Measurements from ENCODE around the gene PRKG1. TPM values are rescaled to one million over a fixed set of nuclear protein-coding genes. Genes with fewer than 3 reads are reported as not detected.
"Not testable (repeated sequence)": the region's sequence is repeated elsewhere in the genome, so short reads cannot be mapped to it uniquely, and the experiment has no call there.

Gene PRKG1
- total and polyA plus RNA-seq, 4 donors, result 0.46 to 5.1 (median 1.5) TPM

DNA sequence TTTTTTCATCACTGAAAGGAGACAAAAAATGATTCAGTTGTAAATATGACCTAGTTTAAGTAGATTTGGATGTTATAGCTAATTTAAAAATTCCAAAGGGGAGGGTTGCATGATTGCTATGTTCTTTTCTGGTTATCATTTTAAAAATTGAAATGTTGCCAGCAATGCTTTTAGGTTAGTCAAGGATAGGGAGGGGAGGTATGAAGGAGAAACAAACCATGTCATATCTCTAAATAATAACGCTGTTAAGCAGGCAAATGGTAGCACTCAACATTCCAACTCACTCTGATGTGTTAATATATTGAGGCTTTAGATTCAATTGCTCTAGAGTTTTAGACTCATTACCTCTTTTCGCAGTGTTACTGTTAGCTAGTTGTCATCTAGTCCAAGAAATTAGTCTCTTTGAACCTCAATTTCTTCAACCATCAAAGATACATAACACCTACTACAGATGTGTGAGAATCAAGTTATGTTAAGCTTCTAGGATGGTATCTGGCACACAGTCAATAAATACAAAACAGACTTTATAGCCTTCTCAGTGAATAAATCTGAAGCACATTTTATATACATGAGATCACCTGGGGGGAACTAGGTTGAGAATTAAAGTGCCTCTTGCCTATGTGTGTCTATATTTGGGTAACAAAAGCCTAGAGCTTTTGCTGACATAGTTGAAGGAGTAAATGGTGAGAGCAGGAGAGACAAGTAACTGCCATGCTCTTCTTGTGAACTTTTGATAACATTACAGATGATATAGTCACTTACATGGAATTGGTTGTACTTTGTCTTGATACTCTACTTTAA lies 500.2 kb downstream of the PRKG1 start:
- no peaks in the 10 kb centered on the region for H3K27me3 ChIP-seq (ENCODE audit: control insufficient read depth in 4 of 4, insufficient read depth in 4 of 4, low read length in 3 of 4)
- H3K4me3 ChIP-seq (ENCODE audit: low read depth in 1 of 3, low read length in 3 of 3), result no peak overlapping the region
- no peak for TF ChIP-seq GABPA (IDR thresholded peaks at IDR 0.05 in 1 of 2, conservative IDR thresholded peaks at IDR 0.05 in 1 of 2)
- no peak for TF ChIP-seq HNF4G (IDR thresholded peaks at IDR 0.05)
- TF ChIP-seq, protein P1, sequence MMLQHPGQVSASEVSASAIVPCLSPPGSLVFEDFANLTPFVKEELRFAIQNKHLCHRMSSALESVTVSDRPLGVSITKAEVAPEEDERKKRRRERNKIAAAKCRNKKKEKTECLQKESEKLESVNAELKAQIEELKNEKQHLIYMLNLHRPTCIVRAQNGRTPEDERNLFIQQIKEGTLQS (IDR thresholded peaks at IDR 0.05), result no peak
- TF ChIP-seq, protein P2, sequence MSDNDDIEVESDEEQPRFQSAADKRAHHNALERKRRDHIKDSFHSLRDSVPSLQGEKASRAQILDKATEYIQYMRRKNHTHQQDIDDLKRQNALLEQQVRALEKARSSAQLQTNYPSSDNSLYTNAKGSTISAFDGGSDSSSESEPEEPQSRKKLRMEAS (IDR thresholded peaks at IDR 0.05), result no peak
- TF ChIP-seq, protein P3, sequence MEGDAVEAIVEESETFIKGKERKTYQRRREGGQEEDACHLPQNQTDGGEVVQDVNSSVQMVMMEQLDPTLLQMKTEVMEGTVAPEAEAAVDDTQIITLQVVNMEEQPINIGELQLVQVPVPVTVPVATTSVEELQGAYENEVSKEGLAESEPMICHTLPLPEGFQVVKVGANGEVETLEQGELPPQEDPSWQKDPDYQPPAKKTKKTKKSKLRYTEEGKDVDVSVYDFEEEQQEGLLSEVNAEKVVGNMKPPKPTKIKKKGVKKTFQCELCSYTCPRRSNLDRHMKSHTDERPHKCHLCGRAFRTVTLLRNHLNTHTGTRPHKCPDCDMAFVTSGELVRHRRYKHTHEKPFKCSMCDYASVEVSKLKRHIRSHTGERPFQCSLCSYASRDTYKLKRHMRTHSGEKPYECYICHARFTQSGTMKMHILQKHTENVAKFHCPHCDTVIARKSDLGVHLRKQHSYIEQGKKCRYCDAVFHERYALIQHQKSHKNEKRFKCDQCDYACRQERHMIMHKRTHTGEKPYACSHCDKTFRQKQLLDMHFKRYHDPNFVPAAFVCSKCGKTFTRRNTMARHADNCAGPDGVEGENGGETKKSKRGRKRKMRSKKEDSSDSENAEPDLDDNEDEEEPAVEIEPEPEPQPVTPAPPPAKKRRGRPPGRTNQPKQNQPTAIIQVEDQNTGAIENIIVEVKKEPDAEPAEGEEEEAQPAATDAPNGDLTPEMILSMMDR (IDR thresholded peaks at IDR 0.05; ENCODE audit: low read depth, low read length, missing input control), result no peak
- H3K27ac ChIP-seq (ENCODE audit: low read depth in 1 of 2, low read length in 2 of 2), result no peak overlapping the region
- no peak overlapping the region for H3K9ac ChIP-seq (ENCODE audit: low read depth in 1 of 2, low read length in 2 of 2)
- H3K4me1 ChIP-seq (ENCODE audit: control insufficient read depth in 4 of 4, insufficient read depth in 4 of 4, low read length in 3 of 4), result no peaks in the 10 kb centered on the region
- WGBS, result 68% methylated on average over 2 of the region's 2 CpGs
- no peaks in the 10 kb centered on the region for H3K36me3 ChIP-seq (ENCODE audit: control insufficient read depth in 4 of 4, insufficient read depth in 3 of 4, low read depth in 1 of 4, low read length in 3 of 4)
- DNase-seq (ENCODE audit: low spot score), result no peak
- H3K9me3 ChIP-seq (ENCODE audit: control insufficient read depth in 4 of 4, low read length in 3 of 4), result no peaks in the 10 kb centered on the region

DNA sequence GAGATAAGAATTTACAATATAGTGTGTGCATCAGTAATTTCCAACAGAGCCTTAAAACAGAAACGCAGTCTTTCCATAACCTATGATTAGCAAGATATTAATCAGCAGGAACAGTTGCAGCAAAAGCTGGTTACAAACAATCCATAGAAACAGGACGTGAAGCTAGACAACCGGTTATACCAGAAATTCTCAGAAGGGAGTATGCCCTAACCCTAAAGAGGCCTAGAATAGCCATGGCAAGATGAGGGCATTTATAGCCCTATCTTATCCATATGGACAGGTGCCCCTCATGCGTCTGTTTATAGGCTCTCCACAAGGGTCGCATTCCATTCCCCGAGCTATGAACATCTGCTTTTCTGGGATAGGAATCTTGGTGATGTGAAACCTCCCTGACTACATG lies 506.9 kb downstream of the PRKG1 start:
- not testable (repeated sequence) for H3K36me3 ChIP-seq (ENCODE audit: control insufficient read depth in 4 of 4, insufficient read depth in 3 of 4, low read depth in 1 of 4, low read length in 3 of 4); DNase-seq (ENCODE audit: low spot score); H3K4me1 ChIP-seq (ENCODE audit: control insufficient read depth in 4 of 4, insufficient read depth in 4 of 4, low read length in 3 of 4); H3K27ac ChIP-seq (ENCODE audit: low read depth in 1 of 2, low read length in 2 of 2); H3K9ac ChIP-seq (ENCODE audit: low read depth in 1 of 2, low read length in 2 of 2); H3K27me3 ChIP-seq (ENCODE audit: control insufficient read depth in 4 of 4, insufficient read depth in 4 of 4, low read length in 3 of 4); H3K4me3 ChIP-seq (ENCODE audit: low read depth in 1 of 3, low read length in 3 of 3); H3K9me3 ChIP-seq (ENCODE audit: control insufficient read depth in 4 of 4, low read length in 3 of 4)
- WGBS, result 92% methylated on average over 6 of the region's 6 CpGs

DNA sequence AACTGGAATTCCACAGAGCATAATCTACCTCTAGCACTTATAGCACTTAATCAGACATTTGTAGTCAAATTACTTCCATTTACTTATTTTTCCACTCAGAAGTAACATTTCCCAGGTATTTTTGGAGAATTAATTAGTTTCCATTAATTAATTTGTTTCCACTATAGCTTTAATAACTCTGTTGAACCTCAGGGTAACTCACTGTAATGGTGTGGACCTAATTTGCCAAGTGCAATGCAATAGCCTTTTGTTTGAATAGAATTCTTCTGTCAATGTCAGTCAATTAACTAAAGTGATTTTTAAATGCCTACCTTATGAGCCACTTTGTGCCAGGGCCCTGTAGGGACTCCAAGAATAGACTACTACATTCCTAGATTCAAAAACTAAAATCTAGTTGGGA lies 509.7 kb downstream of the PRKG1 start:
- no peak for DNase-seq (ENCODE audit: low spot score)
- TF ChIP-seq YY1 (IDR thresholded peaks at IDR 0.05), result no peak
- TF ChIP-seq JUND (IDR thresholded peaks at IDR 0.05), result no peak
- TF ChIP-seq SP1 (IDR thresholded peaks at IDR 0.05), result no peak
- TF ChIP-seq RAD21 (IDR thresholded peaks at IDR 0.05), result no peak
- Histone ChIP-seq H3K9ac (ENCODE audit: low read depth in 1 of 2, low read length in 2 of 2) (no peak overlapping the region), H3K36me3 (ENCODE audit: control insufficient read depth in 4 of 4, insufficient read depth in 3 of 4, low read depth in 1 of 4, low read length in 3 of 4) (no peaks in the 10 kb centered on the region), H3K9me3 (ENCODE audit: control insufficient read depth in 4 of 4, low read length in 3 of 4) (no peaks in the 10 kb centered on the region), H3K27me3 (ENCODE audit: control insufficient read depth in 4 of 4, insufficient read depth in 4 of 4, low read length in 3 of 4) (no peaks in the 10 kb centered on the region), H3K4me1 (ENCODE audit: control insufficient read depth in 4 of 4, insufficient read depth in 4 of 4, low read length in 3 of 4) (no peaks in the 10 kb centered on the region), H3K27ac (ENCODE audit: low read depth in 1 of 2, low read length in 2 of 2) (no peak overlapping the region), H3K4me3 (ENCODE audit: low read depth in 1 of 3, low read length in 3 of 3) (no peak overlapping the region)

DNA sequence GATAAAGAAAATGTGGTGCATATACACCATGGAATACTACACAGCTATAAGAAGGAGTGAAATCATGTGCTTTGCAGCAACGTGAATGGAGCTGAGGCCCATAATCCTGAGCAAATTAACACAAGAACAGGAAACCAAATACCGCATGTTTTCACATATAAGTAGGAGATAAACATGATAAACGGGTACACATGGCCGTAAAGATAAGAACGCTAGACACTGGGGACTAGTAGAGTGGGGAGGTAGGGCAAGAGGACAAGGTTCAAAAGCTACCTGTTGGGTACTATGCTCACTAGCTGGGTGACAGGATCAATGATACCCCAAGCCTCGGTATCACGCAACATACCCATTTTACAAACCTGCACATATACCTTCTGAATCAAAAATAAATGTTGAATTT lies 511.5 kb downstream of the PRKG1 start:
- DNase-seq (ENCODE audit: low spot score), result no peak
- Histone ChIP-seq H3K4me3 (ENCODE audit: low read depth in 1 of 3, low read length in 3 of 3) (no peak overlapping the region), H3K27ac (ENCODE audit: low read depth in 1 of 2, low read length in 2 of 2) (no peak overlapping the region), H3K9me3 (ENCODE audit: control insufficient read depth in 4 of 4, low read length in 3 of 4) (no peaks in the 10 kb centered on the region), H3K27me3 (ENCODE audit: control insufficient read depth in 4 of 4, insufficient read depth in 4 of 4, low read length in 3 of 4) (no peaks in the 10 kb centered on the region), H3K4me1 (ENCODE audit: control insufficient read depth in 4 of 4, insufficient read depth in 4 of 4, low read length in 3 of 4) (no peaks in the 10 kb centered on the region), H3K36me3 (ENCODE audit: control insufficient read depth in 4 of 4, insufficient read depth in 3 of 4, low read depth in 1 of 4, low read length in 3 of 4) (no peaks in the 10 kb centered on the region), H3K9ac (ENCODE audit: low read depth in 1 of 2, low read length in 2 of 2) (no peak overlapping the region)
- 55% methylated on average over 7 of the region's 7 CpGs for WGBS
- TF ChIP-seq, protein P4, sequence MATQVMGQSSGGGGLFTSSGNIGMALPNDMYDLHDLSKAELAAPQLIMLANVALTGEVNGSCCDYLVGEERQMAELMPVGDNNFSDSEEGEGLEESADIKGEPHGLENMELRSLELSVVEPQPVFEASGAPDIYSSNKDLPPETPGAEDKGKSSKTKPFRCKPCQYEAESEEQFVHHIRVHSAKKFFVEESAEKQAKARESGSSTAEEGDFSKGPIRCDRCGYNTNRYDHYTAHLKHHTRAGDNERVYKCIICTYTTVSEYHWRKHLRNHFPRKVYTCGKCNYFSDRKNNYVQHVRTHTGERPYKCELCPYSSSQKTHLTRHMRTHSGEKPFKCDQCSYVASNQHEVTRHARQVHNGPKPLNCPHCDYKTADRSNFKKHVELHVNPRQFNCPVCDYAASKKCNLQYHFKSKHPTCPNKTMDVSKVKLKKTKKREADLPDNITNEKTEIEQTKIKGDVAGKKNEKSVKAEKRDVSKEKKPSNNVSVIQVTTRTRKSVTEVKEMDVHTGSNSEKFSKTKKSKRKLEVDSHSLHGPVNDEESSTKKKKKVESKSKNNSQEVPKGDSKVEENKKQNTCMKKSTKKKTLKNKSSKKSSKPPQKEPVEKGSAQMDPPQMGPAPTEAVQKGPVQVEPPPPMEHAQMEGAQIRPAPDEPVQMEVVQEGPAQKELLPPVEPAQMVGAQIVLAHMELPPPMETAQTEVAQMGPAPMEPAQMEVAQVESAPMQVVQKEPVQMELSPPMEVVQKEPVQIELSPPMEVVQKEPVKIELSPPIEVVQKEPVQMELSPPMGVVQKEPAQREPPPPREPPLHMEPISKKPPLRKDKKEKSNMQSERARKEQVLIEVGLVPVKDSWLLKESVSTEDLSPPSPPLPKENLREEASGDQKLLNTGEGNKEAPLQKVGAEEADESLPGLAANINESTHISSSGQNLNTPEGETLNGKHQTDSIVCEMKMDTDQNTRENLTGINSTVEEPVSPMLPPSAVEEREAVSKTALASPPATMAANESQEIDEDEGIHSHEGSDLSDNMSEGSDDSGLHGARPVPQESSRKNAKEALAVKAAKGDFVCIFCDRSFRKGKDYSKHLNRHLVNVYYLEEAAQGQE (IDR thresholded peaks at IDR 0.05), result no peak
- TF ChIP-seq, protein P3 (IDR thresholded peaks at IDR 0.05; ENCODE audit: low read depth, low read length, missing input control), result no peak
- TF ChIP-seq RXRA (IDR thresholded peaks at IDR 0.05) (no peak), NR2F2 (IDR thresholded peaks at IDR 0.05) (no peak), SP1 (IDR thresholded peaks at IDR 0.05) (no peak), JUND (IDR thresholded peaks at IDR 0.05) (no peak)
